ENCODE data around the gene PPP1R3C. TPM values are rescaled to one million over a fixed set of nuclear protein-coding genes. Genes with fewer than 3 reads are reported as not detected.

The PPP1R3C gene
- total and polyA plus RNA-seq, 11 donors = 35.4 to 270 (median 140) TPM

DNA sequence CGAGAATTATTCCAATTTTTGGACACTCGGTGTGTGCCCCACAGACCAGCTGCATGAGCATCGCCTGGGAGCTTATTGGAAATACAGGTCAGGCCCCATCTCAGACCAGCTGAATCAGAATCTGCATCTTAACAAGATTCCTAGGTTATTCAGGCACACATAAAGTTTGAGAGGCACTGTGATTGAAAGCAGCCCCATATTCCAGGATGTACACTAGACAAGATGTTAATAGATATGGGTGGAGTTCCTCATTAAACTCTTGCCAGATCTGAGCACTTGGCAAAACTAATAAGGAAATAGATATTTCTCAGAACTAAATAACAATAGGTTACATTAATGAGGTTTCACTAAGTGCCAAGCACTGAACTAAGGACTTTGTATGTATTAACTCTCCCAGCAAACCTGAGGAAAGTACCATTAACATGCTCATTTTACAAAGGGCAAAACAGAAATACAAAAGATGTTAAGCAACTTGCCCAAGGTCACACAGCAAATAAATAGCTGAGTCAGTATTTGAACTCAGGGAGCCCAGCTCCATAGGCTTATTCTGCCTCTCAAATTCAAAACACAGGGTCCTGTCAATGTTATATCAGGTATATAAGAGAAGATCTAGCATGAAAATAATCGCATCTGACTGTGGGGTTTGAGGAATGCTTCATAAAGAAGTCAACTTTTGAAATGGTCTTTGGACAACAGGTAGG, 29.9 kb downstream of the PPP1R3C start:
- WGBS, 4 donors = 63 to 86% (median 78%) methylated on average over 4 of the region's 4 CpGs
- no peaks in the 10 kb centered on the region for H3K27me3 ChIP-seq
- peak overlapping the region in 2 of 12 donors; percentile 3 to 22 for H3K27ac ChIP-seq
- H3K4me3 ChIP-seq = no peak overlapping the region
- intact Hi-C loops (cut with DNase I) = no loop called here
- no peak for DNase-seq
- ATAC-seq = no peak
- no peaks in the 10 kb centered on the region for H3K36me3 ChIP-seq
- H3K4me1 ChIP-seq = peaks cover 0 to 53% (median 21%) of the 10 kb centered on the region in 12 donors
- H3K9me3 ChIP-seq = peaks cover 0 to 13% (median 3%) of the 10 kb centered on the region in 12 donors
- TF ChIP-seq CTCF (IDR thresholded peaks at IDR 0.05) (no peak), POLR2A (IDR thresholded peaks at IDR 0.05) (no peak)

GRCh38 chr10:91602449-91602848, 30.4 kb downstream of the PPP1R3C start:
- TF ChIP-seq CTCF (IDR thresholded peaks at IDR 0.05) = no peak
- Histone ChIP-seq H3K36me3 (no peaks in the 10 kb centered on the region), H3K4me3 (no peak overlapping the region), H3K9me3 (peaks cover 0 to 13% (median 3%) of the 10 kb centered on the region in 12 donors), H3K27ac (peak overlapping the region in 1 of 12 donors; percentile 22), H3K27me3 (no peaks in the 10 kb centered on the region), H3K4me1 (peaks cover 0 to 53% (median 21%) of the 10 kb centered on the region in 12 donors)
- ATAC-seq (no peak), DNase-seq (no peak)
- intact Hi-C loops (cut with DNase I) = no loop called here
- 72 to 89% (median 84%) methylated on average over 3 of the region's 3 CpGs for WGBS, 4 donors

- ATAC-seq (no peak), DNase-seq (no peak)
- peaks cover 0 to 10% (median 3%) of the 10 kb centered on the region in 12 donors for H3K9me3 ChIP-seq
- WGBS, 4 donors = 94 to 96% (median 95%) methylated on average over 4 of the region's 4 CpGs
- no peak overlapping the region for H3K4me3 ChIP-seq
- H3K27me3 ChIP-seq = no peaks in the 10 kb centered on the region
- no peak overlapping the region for H3K27ac ChIP-seq
- no peak for TF ChIP-seq CTCF (IDR thresholded peaks at IDR 0.05)
- TF ChIP-seq POLR2A (IDR thresholded peaks at IDR 0.05) = no peak
- H3K36me3 ChIP-seq = no peaks in the 10 kb centered on the region
- peaks cover 0 to 64% (median 32%) of the 10 kb centered on the region in 12 donors for H3K4me1 ChIP-seq
- intact Hi-C loops (cut with DNase I) = no loop called here
Measured at GRCh38 chr10:91601212-91601611, 31.7 kb downstream of the PPP1R3C start.

DNA sequence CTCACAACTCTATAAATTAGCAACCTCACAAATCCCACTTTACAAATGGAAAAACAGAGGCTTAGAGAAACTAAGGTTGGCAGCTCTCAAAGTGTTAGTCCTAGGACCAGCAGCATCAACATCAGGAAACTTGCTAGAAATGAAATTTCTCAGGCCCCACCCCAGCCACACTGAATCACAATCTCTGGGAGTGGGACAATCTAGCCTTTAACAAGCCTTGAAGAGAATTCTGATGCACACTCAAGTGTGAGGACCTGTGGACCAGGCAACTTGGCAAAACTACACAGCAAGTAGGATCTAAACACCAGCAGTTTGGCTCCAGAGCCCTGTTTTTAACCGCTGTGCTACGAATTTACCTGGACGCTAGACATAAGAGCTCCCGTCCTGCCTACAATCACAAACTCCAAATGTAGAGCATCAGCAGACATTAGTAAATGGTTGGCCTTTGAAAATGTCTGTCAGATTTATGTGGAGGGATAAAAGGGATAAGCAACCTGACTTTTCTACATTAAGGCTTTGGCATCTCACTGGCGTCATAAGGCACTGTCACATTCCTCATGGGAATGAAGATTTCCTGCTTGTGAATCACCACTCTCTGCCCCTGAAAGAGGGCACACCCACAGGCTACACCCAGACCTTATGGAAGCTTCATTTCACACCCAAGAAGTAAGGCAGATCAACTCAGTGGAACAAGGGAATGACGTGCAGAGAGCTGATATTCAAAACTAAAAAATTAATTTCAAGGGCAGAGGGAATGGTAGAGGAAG, 34.5 kb downstream of the PPP1R3C start:
- Histone ChIP-seq H3K4me1 (peaks cover 0 to 53% (median 23%) of the 10 kb centered on the region in 12 donors), H3K27me3 (no peaks in the 10 kb centered on the region), H3K27ac (peak overlapping the region in 4 of 12 donors; percentile 45 to 75 (median 71)), H3K9me3 (no peaks in the 10 kb centered on the region), H3K4me3 (no peak overlapping the region), H3K36me3 (no peaks in the 10 kb centered on the region)
- peak in 1 of 4 donors; percentile 22 for ATAC-seq
- no peak for DNase-seq
- intact Hi-C loops (cut with DNase I) = loop anchor here in 1 of 10 donors (5.0 kb wide), 1 partner anchor 34 kb away; the partner anchor contains the start of gene PPP1R3C
- TF ChIP-seq CTCF (IDR thresholded peaks at IDR 0.05) = no peak
- no peak for TF ChIP-seq POLR2A (IDR thresholded peaks at IDR 0.05)
- whole genome bisulfite sequencing, 4 donors = 81 to 88% (median 84%) methylated on average over 6 of the region's 6 CpGs
